Thyroid gland (tissue), 4 donors: ENCODE measurements around the gene TCP1. TPM values are rescaled to one million over a fixed set of nuclear protein-coding genes. Genes with fewer than 3 reads are reported as not detected.

ENCODE experiments used
- DNase-seq, 2 donors: peaks; one replicate each; pipeline ENCODE4 v3.0.0-alpha.2; 2019
- H3K27ac ChIP-seq, 3 donors: fragments of 200-600 bp; sonication (generic); 1 replicate in 2 of 3; 2 replicates in 1 of 3; pipeline ENCODE4 v1.5.1; 2016 to 2019; ENCODE audit warnings: mild to moderate bottlenecking in 1 of 3, moderate library complexity in 1 of 3
- H3K27me3 ChIP-seq: fragments of 200-600 bp; sonication (generic); one replicate; pipeline ENCODE4 v1.5.1; 2019
- H3K36me3 ChIP-seq, 2 donors: fragments of 200-600 bp; sonication (generic); one replicate each; pipeline ENCODE4 v1.5.1; 2016 to 2019
- H3K4me1 ChIP-seq, 2 donors: fragments of 200-600 bp; sonication (generic); one replicate each; pipeline ENCODE4 v1.5.1; 2017 to 2019
- H3K4me3 ChIP-seq, 3 donors: fragments of 200-600 bp; sonication (generic); replicated peaks in 1 of 3; 1 replicate in 2 of 3; 2 replicates in 1 of 3; pipeline ENCODE4 v1.5.1; 2016; ENCODE audit warnings: mild to moderate bottlenecking in 1 of 3
- H3K9me3 ChIP-seq: fragments of 200-600 bp; sonication (generic); one replicate; pipeline ENCODE4 v1.5.1; 2017
- CTCF ChIP-seq, 6 experiments: fragments of 200-600 bp in 3 of 6; fragments of 450-650 bp in 3 of 6; sonication (generic) in 3 of 6; IDR thresholded peaks; one replicate each; pipeline ENCODE4 v1.5.1; 2016 to 2019; ENCODE audit warnings: antibody characterized with exemption in 6 of 6, mild to moderate bottlenecking in 2 of 6, inconsistent platforms in 1 of 6, moderate library complexity in 1 of 6
- POLR2A ChIP-seq, 2 donors: fragments of 450-650 bp; IDR thresholded peaks; one replicate each; pipeline ENCODE4 v1.6.1; 2017; ENCODE audit warnings: antibody characterized with exemption in 2 of 2, mild to moderate bottlenecking in 2 of 2, moderate library complexity in 1 of 2
- WGBS, 2 donors: methylation state at CpG; one replicate each; pipeline ENCODE4 v1.1.5; 2017; 5-methylcytosine and 5-hydroxymethylcytosine counted together
- intact Hi-C: fragments of 100-400 bp; cut with DNase I; formaldehyde crosslinking; loops from one replicate; pipeline ENCODE4 v1.15.1; 2023
- total RNA-seq, 4 donors: library from RNA; depleted of rRNA; stranded (reverse); fragments of >200 nt; gene quantifications; one replicate each; pipeline ENCODE4 v1.2.3, GENCODE V29; 2016

TCP1 gene
- total RNA-seq, 4 donors from 2014 or later: 93.4 to 139 (median 124) TPM

GRCh38 chr6:159759645-159760044 is 29.8 kb downstream of the TCP1 start:
- peaks cover 21 to 22% of the 10 kb centered on the region in 2 donors for H3K4me1 ChIP-seq
- no peak overlapping the region for H3K27ac ChIP-seq
- no peaks in the 10 kb centered on the region for H3K27me3 ChIP-seq
- peaks cover 11 to 20% of the 10 kb centered on the region in 2 donors for H3K36me3 ChIP-seq
- intact Hi-C loops: loop anchor here (10.0 kb wide), 1 partner anchor 65 kb away; the partner anchor contains the start of gene SOD2
- H3K9me3 ChIP-seq: no peaks in the 10 kb centered on the region
- 74 to 76% methylated on average over 2 of the region's 2 CpGs for WGBS, 2 donors
- no peak overlapping the region for H3K4me3 ChIP-seq
- no peak for DNase-seq
- TF ChIP-seq CTCF (IDR thresholded peaks at IDR 0.05): no peak
- TF ChIP-seq POLR2A (IDR thresholded peaks at IDR 0.05): no peak

GRCh38 chr6:159758031-159759001 is 31.1 kb downstream of the TCP1 start:
- Histone ChIP-seq H3K27me3 (no peaks in the 10 kb centered on the region), H3K9me3 (no peaks in the 10 kb centered on the region), H3K36me3 (peaks cover 11 to 33% of the 10 kb centered on the region in 2 donors), H3K4me3 (no peak overlapping the region), H3K27ac (no peak overlapping the region), H3K4me1 (peaks cover 21 to 22% of the 10 kb centered on the region in 2 donors)
- no peak for DNase-seq
- 80 to 84% methylated on average over 7 of the region's 7 CpGs for WGBS, 2 donors
- intact Hi-C loops: no loop called here
- TF ChIP-seq POLR2A (IDR thresholded peaks at IDR 0.05) (no peak), CTCF (IDR thresholded peaks at IDR 0.05) (no peak)

- DNase-seq: peak; percentile 35 to 50
- Histone ChIP-seq H3K27me3 (no peaks in the 10 kb centered on the region), H3K4me3 (no peak overlapping the region), H3K4me1 (peaks cover 13 to 15% of the 10 kb centered on the region in 2 donors), H3K36me3 (peaks cover 23 to 43% of the 10 kb centered on the region in 2 donors), H3K9me3 (no peaks in the 10 kb centered on the region), H3K27ac (no peak overlapping the region)
- TF ChIP-seq CTCF (IDR thresholded peaks at IDR 0.05) (no peak), POLR2A (IDR thresholded peaks at IDR 0.05) (no peak)
- intact Hi-C loops: no loop called here
- 41 to 45% methylated on average over 4 of the region's 4 CpGs for WGBS, 2 donors
Measured at GRCh38 chr6:159756508-159756907, 32.9 kb downstream of the TCP1 start.

- TF ChIP-seq POLR2A (IDR thresholded peaks at IDR 0.05) (no peak), CTCF (IDR thresholded peaks at IDR 0.05) (no peak)
- Histone ChIP-seq H3K36me3 (peaks cover 28 to 50% of the 10 kb centered on the region in 2 donors), H3K9me3 (no peaks in the 10 kb centered on the region), H3K4me1 (peaks cover 6% of the 10 kb centered on the region in 2 donors), H3K27me3 (no peaks in the 10 kb centered on the region), H3K4me3 (no peak overlapping the region), H3K27ac (no peak overlapping the region)
- DNase-seq: peak in 1 of 2 donors; percentile 16
- intact Hi-C loops: no loop called here
- 76 to 78% methylated on average over 15 of the region's 15 CpGs for WGBS, 2 donors
Measured at GRCh38 chr6:159754959-159755914, 34.2 kb downstream of the TCP1 start.
